ENCODE results near the gene ICAM5. TPM values are rescaled to one million over a fixed set of nuclear protein-coding genes. Genes with fewer than 3 reads are reported as not detected.

Gene ICAM5
- total RNA-seq, 2 donors from 2014 or later: 7.1 TPM; not detected in 1

DNA sequence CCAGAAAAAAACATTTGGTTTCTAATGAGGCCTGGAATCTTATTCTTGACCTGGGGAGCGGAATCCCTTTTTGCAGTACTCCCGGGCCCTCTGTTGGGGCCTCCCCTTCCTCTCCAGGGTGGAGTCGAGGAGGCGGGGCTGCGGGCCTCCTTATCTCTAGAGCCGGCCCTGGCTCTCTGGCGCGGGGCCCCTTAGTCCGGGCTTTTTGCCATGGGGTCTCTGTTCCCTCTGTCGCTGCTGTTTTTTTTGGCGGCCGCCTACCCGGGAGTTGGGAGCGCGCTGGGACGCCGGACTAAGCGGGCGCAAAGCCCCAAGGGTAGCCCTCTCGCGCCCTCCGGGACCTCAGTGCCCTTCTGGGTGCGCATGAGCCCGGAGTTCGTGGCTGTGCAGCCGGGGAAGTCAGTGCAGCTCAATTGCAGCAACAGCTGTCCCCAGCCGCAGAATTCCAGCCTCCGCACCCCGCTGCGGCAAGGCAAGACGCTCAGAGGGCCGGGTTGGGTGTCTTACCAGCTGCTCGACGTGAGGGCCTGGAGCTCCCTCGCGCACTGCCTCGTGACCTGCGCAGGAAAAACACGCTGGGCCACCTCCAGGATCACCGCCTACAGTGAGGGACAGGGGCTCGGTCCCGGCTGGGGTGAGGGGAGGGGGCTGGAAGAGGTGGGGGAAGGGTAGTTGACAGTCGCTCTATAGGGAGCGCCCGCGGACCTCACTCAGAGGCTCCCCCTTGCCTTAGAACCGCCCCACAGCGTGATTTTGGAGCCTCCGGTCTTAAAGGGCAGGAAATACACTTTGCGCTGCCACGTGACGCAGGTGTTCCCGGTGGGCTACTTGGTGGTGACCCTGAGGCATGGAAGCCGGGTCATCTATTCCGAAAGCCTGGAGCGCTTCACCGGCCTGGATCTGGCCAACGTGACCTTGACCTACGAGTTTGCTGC is 2.7 kb upstream of the ICAM5 start, which contains the start of gene ICAM4:
ICAM4 (plus strand) TSS at position 153 of the 935 bp plus-strand sequence; CDS start at position 211, 58 bp downstream.
- Histone ChIP-seq H3K27me3 (replicated peaks; ENCODE audit: insufficient read depth) (peaks cover 25% of the 10 kb centered on the region), H3K4me3 (no peak within 1 kb of the TSS), H3K27ac (no peak within 1 kb of the TSS), H3K4me1 (replicated peaks) (peaks cover 2% of the 10 kb centered on the region), H3K36me3 (no peaks in the 10 kb centered on the region), H3K9me3 (no peaks in the 10 kb centered on the region)
- no peak for DNase-seq (ENCODE audit: low spot score)
- 27% methylated on average over 54 of the region's 59 CpGs for WGBS
- intact Hi-C loops (cut with DNase I): no loop called here
- TF ChIP-seq, protein P1, sequence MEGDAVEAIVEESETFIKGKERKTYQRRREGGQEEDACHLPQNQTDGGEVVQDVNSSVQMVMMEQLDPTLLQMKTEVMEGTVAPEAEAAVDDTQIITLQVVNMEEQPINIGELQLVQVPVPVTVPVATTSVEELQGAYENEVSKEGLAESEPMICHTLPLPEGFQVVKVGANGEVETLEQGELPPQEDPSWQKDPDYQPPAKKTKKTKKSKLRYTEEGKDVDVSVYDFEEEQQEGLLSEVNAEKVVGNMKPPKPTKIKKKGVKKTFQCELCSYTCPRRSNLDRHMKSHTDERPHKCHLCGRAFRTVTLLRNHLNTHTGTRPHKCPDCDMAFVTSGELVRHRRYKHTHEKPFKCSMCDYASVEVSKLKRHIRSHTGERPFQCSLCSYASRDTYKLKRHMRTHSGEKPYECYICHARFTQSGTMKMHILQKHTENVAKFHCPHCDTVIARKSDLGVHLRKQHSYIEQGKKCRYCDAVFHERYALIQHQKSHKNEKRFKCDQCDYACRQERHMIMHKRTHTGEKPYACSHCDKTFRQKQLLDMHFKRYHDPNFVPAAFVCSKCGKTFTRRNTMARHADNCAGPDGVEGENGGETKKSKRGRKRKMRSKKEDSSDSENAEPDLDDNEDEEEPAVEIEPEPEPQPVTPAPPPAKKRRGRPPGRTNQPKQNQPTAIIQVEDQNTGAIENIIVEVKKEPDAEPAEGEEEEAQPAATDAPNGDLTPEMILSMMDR (IDR thresholded peaks at IDR 0.05): no peak
- TF ChIP-seq POLR2AphosphoS5 (IDR thresholded peaks at IDR 0.05): no peak

DNA sequence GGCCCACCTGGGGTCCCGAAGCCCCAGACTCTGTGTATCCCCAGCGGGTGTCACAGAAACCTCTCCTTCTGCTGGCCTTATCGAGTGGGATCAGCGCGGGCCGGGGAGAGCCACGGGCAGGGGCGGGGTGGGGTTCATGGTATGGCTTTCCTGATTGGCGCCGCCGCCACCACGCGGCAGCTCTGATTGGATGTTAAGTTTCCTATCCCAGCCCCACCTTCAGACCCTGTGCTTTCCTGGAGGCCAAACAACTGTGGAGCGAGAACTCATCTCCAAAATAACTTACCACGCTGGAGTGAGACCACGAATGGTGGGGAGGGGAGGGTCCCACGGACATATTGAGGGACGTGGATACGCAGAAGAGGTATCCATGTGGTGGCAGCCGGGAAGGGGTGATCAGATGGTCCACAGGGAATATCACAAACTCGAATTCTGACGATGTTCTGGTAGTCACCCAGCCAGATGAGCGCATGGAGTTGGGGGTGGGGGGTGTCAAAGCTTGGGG is 1.0 kb upstream of the ICAM5 start:
- Histone ChIP-seq H3K4me3 (peak overlapping the region; percentile 5 to 17), H3K27me3 (replicated peaks; ENCODE audit: insufficient read depth) (peaks cover 40% of the 10 kb centered on the region), H3K4me1 (replicated peaks) (peaks cover 2% of the 10 kb centered on the region), H3K27ac (no peak overlapping the region), H3K9me3 (no peaks in the 10 kb centered on the region), H3K36me3 (no peaks in the 10 kb centered on the region)
- TF ChIP-seq POLR2AphosphoS5 (IDR thresholded peaks at IDR 0.05): no peak
- TF ChIP-seq POLR2A (IDR thresholded peaks at IDR 0.05): no peak
- TF ChIP-seq, protein P1 (IDR thresholded peaks at IDR 0.05): no peak
- intact Hi-C loops (cut with DNase I): no loop called here
- no peak for DNase-seq (ENCODE audit: low spot score)
- WGBS: 7% methylated on average over 23 of the region's 23 CpGs

DNA sequence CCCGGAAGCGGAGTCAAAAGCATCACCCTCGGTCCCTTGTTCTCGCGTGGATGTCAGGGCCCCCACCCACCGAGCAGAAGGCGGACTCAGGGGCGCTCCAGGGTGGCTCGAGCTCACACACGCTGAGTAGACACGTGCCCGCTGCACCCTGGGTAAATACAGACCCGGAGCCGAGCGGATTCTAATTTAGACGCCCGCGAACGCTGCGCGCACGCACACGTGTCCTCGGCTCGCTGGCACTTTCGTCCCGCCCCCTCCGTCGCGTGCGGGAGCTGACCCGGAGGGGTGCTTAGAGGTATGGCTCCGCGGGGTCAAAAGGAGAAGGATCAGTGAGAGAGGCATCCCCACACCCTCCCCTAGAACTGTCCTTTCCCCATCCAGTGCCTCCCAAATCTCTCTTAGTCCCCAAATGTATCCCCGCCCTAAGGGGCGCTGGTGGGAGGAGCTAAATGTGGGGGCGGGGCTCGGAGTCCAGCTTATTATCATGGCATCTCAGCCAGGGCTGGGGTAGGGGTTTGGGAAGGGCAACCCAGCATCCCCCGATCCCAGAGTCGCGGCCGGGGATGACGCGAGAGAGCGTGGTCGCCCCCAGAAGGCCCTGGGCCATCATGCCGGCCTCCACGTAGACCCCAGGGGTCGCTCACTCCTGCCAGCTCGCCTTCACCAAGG is 451 bp upstream of the ICAM5 start:
- H3K27me3 ChIP-seq (replicated peaks; ENCODE audit: insufficient read depth): peaks cover 45% of the 10 kb centered on the region

DNA sequence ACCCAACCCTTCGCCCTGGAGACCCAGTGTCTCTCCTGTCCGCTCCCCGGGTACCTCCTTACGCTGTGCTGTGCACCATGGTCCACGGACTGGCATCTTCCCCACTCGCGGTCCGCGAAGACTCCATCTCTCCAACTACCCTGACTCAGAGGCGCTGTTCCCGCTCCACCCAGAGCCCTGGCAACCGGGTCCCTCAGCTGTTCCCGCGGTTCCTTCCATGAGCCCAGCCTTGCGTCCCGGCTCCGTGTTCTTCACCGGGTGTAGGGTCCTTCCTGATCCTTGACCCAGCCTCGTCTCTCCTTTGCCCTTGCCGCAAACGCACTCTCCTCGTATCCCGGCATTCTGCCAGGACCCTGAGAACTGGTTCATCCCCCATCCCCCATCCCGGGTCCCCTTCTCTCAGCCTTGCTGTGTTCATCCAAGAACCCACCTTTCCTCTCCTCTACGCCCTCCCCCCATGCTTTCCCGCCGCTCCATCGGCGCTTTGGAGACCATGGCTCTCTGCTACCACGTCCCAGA is 664 bp downstream of the ICAM5 start:
- no peak for TF ChIP-seq POLR2A (IDR thresholded peaks at IDR 0.05)
- TF ChIP-seq, protein P1 (IDR thresholded peaks at IDR 0.05): no peak
- TF ChIP-seq POLR2AphosphoS5 (IDR thresholded peaks at IDR 0.05): no peak
- Histone ChIP-seq H3K4me1 (replicated peaks) (peaks cover 4% of the 10 kb centered on the region), H3K27ac (no peak overlapping the region), H3K4me3 (no peak overlapping the region), H3K9me3 (no peaks in the 10 kb centered on the region), H3K36me3 (no peaks in the 10 kb centered on the region), H3K27me3 (replicated peaks; ENCODE audit: insufficient read depth) (peaks cover 57% of the 10 kb centered on the region)
- intact Hi-C loops (cut with DNase I): no loop called here
- no peak for DNase-seq (ENCODE audit: low spot score)
- WGBS: 2% methylated on average over 30 of the region's 30 CpGs

More for the DNA sequence above, 451 bp upstream of the ICAM5 start:
- Histone ChIP-seq H3K9me3 (no peaks in the 10 kb centered on the region), H3K27ac (no peak overlapping the region), H3K4me1 (replicated peaks) (peaks cover 2% of the 10 kb centered on the region), H3K36me3 (no peaks in the 10 kb centered on the region), H3K4me3 (peak overlapping the region; percentile 5 to 17)
- intact Hi-C loops (cut with DNase I): no loop called here
- WGBS: under 1% methylated on average over 50 of the region's 50 CpGs
- DNase-seq (ENCODE audit: low spot score): no peak
- TF ChIP-seq, protein P1 (IDR thresholded peaks at IDR 0.05): no peak
- no peak for TF ChIP-seq POLR2AphosphoS5 (IDR thresholded peaks at IDR 0.05)

Data from prostate gland (tissue), 2 donors.